ENCODE results near the gene PCDHGA9.
A peak's percentile ranks its signal among the peaks of the same experiment; 100 is the strongest.
"Not testable (repeated sequence)": the region's sequence is repeated elsewhere in the genome, so short reads cannot be mapped to it uniquely, and the experiment has no call there.

PCDHGA9 gene

GRCh38 chr5:141384471-141385267 is 17.9 kb upstream of the PCDHGA9 start:
- DNase-seq: no peak

- not testable (repeated sequence) for DNase-seq
These were observed 14.8 kb upstream of the PCDHGA9 start, which contains the start of gene PCDHGB4 for GRCh38 chr5:141387557-141388311. PCDHGB4 (plus strand) TSS chr5:141387698; CDS start chr5:141387885, 187 bp downstream.

GRCh38 chr5:141388661-141389060 is 13.9 kb upstream of the PCDHGA9 start:
- no peak for DNase-seq

GRCh38 chr5:141389153-141390042 is 13.2 kb upstream of the PCDHGA9 start:
- DNase-seq: no peak

- no peak for DNase-seq
These were observed 10.0 kb upstream of the PCDHGA9 start, which contains the start of gene PCDHGA8 for GRCh38 chr5:141392429-141393198. PCDHGA8 (plus strand) TSS chr5:141392633; CDS start chr5:141392814, 181 bp downstream.

GRCh38 chr5:141393267-141393666 is 9.3 kb upstream of the PCDHGA9 start:
- no peak for DNase-seq

- not testable (repeated sequence) for DNase-seq
These were observed 8.0 kb upstream of the PCDHGA9 start for GRCh38 chr5:141394401-141395187.

GRCh38 chr5:141397756-141398551 is 4.6 kb upstream of the PCDHGA9 start, which contains the start of gene PCDHGB5:
PCDHGB5 (plus strand) TSS chr5:141397947; CDS start chr5:141398128, 181 bp downstream.
- not testable (repeated sequence) for DNase-seq

- no peak for DNase-seq
These were observed 4.0 kb upstream of the PCDHGA9 start for GRCh38 chr5:141398608-141399007.

GRCh38 chr5:141399555-141400258 is 2.9 kb upstream of the PCDHGA9 start:
- DNase-seq: no peak

GRCh38 chr5:141403387-141403786 is 809 bp downstream of the PCDHGA9 start:
- DNase-seq: no peak

GRCh38 chr5:141407790-141408505 is 5.4 kb downstream of the PCDHGA9 start, which contains the start of gene PCDHGB6:
PCDHGB6 (plus strand) TSS chr5:141408021; CDS start chr5:141408203, 182 bp downstream.
- DNase-seq: not testable (repeated sequence)

- DNase-seq: no peak
These were observed 7.2 kb downstream of the PCDHGA9 start for GRCh38 chr5:141409598-141410306.

- no peak for DNase-seq
These were observed 9.0 kb downstream of the PCDHGA9 start for GRCh38 chr5:141411575-141411974.

- DNase-seq: peak; percentile 19
These were observed 10.4 kb downstream of the PCDHGA9 start, which contains the start of gene PCDHGA10 for GRCh38 chr5:141412854-141413539. PCDHGA10 (plus strand) TSS chr5:141412987; CDS start chr5:141413176, 189 bp downstream.

- DNase-seq: no peak
These were observed 11.0 kb downstream of the PCDHGA9 start for GRCh38 chr5:141413540-141414069.

All from effector CD8-positive, alpha-beta T cell (primary cell).